Activated CD8-positive, alpha-beta memory T cell treated with anti-CD3 and anti-CD28 coated beads for 24 hours (primary cell): ENCODE results near the gene KLHL17.
A peak's percentile ranks its signal among the peaks of the same experiment; 100 is the strongest.
"Not testable (repeated sequence)": the region's sequence is repeated elsewhere in the genome, so short reads cannot be mapped to it uniquely, and the experiment has no call there.

Experiments
- DNase-seq: peaks from one replicate; pipeline ENCODE4 v3.0.0-alpha.2; 2020

The KLHL17 gene

DNA sequence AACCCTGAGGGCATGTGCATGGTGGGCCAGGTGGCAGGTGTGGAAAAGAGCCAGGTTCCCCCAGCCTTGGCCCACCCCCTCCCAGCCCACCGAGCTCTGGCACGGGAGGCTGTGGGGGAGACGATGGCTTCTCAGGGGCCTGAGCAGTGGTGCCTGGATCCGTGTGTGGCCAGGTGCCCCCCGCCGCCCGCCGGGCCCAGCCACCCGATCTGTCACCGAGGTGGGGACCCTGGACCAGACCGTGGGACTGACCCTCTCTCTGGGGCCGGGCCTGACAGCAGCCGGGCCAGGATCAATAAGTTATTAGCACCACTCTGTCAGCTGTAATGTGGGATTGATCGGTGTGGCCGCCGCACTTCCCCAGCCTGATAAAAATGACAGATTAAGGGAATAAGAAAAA is 22.9 kb upstream of the KLHL17 start:
- DNase-seq, result no peak

DNA sequence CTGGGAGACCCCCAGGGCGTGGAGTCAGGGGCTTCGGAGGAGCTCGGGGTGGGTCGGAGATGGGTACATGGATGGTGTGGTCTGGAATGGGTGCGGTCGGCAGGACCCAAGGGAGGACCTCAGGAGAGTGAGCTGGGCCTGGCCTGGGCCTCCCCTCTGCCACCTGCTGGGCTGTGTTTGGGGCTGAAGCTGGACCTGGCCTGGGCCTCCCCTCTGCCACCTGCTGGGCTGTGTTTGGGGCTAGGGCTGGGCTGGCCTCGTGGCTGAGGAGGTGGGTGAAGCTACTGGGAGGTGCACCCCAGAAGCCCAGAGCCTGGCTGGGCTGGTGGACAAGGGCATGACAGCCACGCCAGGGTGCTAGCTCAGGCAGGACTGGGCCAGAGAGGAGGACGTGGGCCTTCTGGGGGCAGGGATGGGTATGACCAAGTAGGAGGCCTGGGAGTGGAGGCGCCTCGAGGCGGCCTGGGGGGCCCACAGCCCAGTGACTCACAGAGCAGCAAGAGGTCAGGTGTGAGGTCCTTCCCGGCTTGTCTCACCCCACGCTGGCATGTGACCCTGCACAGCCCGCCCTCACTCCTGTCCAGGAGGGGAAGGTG is 22.2 kb upstream of the KLHL17 start:
- no peak for DNase-seq

DNA sequence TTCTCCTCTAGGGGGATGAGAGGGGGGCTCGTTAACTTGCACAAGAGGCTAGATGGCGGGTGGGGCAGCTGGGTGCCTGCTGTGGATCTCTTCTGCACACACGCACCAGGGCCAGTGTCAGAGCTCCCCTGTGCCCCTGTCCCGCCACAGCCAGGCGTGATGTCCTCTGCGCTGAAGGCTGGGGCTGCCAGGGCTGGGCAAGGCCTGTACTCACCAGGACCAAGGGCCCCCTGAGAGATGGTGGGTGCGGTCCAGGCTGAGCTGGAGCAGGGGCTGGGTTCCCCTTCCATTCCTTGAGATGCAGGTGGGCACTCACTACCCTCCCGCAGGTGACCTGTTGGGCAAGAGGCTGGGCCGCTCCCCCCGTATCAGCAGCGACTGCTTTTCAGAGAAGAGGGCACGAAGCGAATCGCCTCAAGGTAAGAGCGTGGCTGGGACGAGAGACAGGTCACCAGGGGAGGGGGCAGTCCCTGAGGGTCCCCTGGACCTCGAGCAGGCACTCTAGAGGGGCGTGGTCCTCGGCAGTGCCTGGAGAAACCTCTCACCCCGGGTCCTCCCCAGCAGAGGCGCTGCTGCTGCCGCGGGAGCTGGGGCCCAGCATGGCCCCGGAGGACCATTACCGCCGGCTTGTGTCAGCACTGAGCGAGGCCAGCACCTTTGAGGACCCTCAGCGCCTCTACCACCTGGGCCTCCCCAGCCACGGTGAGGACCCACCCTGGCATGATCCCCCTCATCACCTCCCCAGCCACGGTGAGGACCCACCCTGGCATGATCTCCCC is 21.5 kb upstream of the KLHL17 start:
- DNase-seq, result no peak

DNA sequence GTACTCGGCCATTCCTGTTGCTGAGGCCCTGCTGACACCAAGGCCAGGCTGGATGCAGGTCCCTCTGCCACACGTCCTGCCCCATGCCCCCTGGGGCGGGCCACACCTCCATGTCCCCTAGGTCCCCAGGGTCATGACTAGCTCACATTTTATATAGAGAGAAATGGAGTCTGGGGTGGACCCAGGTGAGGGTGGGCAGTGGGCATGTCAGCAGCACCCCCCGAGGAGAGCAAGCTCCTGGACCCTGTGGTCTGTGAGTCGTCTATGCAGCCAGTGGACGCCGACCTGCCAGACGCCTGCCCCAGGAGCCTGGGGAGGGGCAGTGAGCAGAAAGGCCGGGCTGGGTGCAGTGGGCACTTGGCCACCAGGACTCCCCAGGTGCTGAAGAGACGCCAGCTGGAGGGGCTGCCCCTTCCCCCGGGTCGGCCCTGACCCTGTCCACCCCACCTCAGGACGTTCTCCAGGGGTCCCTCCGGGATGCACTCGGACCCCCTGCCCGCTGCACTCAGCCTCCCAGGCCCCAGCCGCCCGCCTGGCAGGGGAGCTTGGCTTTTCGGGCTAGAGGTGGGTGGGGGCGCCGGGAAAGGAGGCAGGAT is 20.8 kb upstream of the KLHL17 start:
- no peak for DNase-seq

DNA sequence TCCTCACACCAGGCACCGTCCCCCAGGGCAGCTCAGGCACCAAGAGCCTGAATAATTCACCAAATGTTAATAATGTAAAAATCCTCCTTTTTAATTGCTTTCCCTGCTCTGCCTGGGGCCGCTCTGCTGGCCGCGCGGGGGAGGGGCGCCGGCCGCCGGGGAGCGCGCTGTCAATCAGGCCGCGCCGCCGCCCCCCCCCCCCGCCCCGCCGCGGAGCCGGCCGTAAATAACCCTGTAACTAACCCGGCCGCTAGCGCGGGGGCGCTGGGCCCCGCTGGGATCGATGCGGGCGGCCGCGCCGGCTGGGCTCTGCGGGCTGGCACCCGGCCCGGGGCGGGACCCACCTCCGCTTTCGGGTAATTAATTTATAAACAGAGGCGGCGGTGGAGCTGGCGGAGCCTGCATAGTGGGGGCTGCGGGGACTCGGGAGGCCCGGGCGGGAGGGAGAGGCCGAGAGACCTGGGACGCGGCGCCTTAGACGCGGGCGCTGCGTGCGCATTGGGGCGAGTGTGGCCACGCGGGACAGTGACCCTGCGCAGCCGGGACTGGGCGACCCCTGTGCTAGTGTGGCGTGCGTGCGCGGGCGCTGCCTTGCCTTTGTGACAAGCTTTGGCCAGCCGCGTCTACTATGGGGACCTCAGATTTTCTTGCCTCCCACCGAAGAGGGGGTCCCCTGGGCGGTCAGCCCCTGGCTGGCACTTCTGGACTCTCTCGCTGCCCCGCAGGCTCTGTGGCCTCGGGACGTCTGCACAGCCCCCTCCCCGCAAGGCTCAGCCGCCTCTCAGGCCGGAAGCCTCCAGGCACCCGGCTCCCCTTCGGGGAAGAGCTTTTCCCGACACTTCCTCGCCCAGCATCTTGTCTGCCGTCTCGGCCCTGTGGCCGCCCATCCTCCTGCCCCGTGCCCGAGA is 20.0 kb upstream of the KLHL17 start:
- peak; percentile 73 for DNase-seq

DNA sequence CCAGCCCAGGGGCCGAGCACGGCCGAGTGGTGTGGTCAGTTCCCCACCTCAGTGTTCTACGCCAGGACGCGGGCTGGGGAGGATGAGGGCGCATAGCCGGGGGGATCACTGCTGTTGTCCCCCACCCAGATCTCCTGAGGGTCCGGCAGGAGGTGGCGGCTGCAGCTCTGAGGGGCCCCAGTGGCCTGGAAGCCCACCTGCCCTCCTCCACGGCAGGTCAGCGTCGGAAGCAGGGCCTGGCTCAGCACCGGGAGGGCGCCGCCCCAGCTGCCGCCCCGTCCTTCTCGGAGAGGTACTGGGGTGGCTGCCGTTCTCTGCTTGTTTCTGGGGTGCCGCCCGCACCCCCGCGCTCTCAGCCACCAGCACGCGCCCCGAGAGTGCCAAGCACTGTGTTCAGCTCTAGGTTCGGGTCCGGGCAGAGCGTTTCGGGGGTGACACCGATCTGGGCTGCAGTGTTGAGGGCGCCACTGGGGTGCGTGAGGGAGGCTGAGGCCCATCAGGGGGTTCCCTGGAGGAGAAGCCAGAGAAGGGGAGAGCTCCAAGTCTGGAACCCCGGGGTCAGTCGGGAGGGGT is 19.3 kb upstream of the KLHL17 start:
- no peak for DNase-seq

DNA sequence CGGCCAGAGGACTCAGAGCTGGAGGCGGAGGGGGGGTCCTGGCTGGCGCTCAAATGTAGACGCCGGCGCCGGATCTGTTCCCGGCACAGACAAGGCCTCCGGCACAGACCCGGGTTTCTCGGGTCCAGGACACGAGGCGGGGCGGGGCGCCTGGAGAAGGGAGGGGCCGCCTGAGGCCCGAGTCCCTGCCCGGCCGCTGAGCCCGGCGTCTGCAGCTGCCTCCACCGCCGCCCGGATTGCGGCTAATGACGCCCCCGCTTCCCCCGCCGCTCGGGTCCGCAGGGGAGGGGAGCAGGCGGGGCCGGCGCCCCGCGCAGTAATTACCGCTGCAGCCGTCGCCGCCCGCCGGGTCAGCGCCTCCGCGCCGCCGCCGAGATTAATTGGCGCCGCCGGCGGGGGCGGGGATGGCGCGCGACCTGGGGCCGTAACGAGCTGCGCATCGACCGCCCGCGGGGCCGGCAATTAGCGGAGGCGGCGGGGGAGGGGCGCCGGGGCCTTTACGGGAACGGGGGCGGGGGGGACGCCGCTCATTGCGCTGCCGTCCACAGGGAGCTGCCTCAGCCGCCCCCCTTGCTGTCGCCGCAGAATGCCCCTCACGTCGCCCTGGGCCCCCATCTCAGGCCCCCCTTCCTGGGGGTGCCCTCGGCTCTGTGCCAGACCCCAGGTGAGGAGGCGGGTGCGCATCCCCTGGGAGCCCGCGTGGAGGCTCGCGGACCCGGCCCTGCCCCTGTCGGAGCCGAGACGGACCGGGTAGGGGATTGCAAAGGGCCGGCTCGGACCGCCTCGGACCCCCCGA is 18.6 kb upstream of the KLHL17 start:
- no peak for DNase-seq

DNA sequence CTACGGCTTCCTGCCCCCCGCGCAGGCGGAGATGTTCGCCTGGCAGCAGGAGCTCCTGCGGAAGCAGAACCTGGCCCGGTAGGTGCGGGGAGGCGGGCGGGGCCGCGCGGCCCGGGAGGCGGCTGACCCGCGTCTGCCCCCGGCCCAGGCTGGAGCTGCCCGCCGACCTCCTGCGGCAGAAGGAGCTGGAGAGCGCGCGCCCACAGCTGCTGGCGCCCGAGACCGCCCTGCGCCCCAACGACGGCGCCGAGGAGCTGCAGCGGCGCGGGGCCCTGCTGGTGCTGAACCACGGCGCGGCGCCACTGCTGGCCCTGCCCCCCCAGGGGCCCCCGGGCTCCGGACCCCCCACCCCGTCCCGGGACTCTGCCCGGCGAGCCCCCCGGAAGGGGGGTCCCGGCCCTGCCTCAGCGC is 18.0 kb upstream of the KLHL17 start:
- DNase-seq, result no peak

DNA sequence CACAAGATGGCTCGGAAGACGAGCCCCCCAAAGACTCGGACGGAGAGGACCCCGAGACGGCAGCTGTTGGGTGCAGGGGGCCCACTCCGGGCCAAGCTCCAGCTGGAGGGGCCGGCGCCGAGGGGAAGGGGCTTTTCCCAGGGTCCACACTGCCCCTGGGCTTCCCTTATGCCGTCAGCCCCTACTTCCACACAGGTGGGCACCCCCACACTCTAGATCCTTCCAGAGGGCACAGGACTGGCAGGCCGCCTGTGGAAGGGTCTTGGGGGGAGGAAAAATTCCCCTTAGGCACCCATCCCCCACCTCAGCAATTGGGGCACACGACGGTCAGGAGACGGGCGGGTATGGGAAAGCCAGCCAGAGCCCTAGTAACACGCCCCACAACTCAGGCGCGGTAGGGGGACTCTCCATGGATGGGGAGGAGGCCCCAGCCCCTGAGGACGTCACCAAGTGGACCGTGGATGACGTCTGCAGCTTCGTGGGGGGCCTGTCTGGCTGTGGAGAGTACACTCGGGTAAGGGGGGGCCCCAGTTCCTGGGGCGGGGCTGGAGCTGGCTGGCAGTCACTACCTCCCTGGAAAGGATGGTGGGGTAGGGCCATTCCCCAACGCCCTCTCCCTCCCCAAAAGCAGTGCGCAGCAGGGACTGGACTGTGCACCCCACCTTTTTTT is 17.4 kb upstream of the KLHL17 start:
- no peak for DNase-seq

DNA sequence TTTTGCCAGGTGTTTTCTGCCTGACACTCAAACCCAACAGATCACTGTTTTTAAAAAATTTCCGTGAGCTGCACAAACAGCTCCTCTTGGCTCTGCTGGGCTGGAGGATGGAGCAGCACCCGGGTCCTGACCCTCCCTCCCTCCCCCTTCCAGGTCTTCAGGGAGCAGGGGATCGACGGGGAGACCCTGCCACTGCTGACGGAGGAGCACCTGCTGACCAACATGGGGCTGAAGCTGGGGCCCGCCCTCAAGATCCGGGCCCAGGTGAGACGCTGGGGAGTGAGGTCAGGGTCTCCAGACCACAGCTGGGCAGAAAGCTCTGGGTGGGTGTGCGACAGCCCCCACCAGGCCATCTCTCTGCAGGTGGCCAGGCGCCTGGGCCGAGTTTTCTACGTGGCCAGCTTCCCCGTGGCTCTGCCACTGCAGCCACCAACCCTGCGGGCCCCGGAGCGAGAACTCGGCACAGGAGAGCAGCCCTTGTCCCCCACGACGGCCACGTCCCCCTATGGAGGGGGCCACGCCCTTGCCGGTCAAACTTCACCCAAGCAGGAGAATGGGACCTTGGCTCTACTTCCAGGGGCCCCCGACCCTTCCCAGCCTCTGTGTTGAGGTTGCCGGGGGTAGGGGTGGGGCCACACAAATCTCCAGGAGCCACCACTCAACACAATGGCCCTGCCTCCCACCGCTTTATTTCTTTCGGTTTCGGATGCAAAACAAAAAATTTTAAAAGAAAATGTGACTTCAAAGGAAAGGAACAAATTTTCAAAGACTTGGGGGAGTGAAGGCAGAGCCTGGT is 16.6 kb upstream of the KLHL17 start:
- no peak for DNase-seq

DNA sequence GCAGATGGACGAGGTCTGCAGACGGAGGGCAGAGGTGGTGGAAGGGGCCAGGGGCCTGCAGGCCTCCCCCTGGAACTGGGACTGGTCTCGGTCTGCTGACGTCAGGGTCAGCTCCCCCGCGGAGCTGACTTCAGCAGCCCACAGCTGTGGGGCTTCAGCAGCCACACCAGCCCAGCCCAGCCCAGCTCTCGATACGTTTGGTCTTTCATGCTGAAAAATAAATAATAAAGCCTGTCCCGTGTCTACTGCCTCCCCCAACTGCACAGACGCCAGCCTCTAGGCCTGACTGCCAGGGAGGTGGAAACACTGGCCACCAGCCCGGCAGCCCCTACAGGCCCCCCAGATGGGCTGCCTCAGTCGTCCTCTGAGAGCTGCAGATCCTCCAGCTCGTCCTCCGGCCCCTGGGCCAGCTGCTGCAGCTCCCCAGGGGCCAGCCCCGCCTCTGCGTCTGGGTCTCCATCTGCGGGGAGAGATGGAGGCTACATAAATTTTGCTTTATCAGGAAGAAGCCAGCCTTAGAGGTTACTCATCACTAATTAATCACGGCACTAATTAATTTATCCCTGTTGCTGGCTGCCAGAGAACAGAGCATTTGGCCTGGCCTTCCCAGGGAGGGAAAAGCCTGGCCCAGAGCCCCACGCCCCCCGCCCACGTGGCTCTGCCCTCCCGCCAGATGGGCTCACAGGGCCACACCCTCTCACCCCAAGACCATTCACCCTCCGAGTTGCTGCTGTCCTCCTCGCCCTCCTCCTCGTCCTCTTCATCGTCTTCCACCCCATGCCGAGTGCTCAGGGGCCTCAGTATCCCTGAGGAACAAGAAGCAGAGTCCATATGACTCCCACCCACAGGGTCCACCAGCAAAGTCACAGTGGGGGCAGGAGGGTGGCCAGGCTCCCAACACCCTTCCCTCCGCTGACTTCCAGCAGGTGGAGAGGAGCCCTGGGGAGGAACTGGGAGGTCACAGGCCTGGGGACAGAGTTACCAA is 15.8 kb upstream of the KLHL17 start:
- no peak for DNase-seq

DNA sequence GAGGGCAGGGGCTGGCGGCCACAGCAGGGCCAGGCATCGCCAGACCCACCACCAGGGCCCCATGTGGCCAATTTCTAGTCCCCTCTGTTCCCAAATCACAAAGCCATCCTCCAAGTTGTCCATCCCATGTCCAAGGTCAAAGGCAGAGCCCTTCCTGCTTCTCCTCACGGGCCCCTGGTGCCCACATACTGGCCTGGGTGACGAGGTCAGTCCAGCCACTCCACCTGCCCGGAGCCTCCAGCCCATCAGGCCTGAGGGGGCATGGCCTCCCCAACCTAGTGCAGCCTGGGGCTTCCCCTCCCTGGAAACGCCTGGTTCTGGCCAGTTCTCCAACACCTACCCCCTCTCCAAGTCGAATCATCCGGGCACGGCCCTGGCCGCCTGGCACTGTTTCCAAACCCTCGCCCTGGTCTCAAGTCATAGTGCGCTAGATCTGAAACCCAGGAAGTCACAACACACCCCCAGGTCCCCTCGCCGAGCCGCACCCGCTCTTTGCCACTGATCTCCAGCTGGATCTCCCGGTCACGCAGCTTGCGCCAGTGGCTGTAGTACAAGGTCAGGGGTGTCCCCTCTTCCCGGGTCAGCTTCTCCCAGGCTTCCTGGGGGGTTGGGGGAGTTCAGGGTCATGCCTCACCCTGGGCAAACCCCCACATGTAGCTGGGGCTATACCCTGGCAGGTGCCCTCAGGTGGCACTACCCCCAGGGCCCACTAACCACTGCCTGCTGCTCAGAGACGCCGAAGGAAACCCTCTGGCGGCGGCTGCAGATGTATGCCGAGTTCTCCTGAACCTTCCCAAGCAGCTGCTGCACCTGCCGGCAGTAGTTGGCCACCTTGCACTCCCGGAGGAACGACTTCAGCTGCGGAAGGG is 14.5 kb upstream of the KLHL17 start:
- no peak for DNase-seq

DNA sequence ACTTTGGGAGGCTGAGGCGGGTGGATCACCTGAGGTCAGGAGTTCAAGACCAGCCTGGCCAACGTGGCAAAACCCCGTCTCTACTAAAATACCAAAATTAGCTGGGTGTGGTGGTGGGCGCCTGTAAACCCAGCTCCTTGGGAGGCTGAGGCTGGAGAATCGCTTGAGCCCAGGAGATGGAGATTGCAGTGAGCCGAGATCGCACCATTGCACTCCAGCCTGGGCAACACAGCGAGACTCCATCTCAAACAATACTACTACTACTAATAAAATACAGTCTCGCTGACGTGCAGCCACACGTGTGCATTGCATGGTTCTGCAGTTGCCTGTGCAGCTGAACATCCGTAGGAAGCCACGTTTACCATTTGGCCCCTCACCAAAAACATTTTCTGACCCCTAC is 13.6 kb upstream of the KLHL17 start:
- DNase-seq, result not testable (repeated sequence)

DNA sequence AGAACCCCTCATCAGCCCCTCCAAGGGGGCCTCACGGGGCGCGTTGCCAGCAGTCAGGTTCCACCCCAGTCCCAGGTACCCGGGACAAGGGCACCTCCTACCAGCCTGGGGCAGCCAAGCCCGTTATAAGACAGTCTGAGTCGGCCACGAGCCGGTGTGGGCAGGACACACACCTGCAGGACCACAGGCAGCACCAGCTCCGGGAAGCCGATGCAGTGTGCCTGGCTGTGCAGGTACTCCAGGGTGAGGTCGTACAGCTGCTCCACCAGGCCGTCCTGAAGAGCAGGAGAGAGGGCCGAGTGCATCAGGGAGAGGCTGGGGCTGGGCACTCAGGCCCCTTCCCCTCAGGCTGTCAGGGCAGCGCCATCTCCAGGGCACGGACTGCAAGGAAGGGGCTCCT is 12.4 kb upstream of the KLHL17 start:
- no peak for DNase-seq

DNA sequence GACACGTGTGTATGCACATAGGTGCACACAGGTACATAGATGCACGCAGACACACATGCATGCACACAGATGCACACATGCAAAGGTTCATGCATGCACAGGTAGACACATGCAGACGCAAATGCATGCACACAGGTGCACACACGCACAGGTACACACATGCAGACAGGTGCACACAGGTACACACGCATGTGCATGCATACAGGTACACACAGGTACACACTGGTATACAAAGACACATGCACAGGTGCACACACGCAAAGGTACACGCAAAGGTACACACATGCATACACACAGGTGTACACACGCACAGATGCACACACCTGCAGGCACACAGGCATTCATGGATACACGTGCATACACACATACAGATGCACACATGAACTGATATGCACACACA is 10.1 kb upstream of the KLHL17 start:
- no peak for DNase-seq

DNA sequence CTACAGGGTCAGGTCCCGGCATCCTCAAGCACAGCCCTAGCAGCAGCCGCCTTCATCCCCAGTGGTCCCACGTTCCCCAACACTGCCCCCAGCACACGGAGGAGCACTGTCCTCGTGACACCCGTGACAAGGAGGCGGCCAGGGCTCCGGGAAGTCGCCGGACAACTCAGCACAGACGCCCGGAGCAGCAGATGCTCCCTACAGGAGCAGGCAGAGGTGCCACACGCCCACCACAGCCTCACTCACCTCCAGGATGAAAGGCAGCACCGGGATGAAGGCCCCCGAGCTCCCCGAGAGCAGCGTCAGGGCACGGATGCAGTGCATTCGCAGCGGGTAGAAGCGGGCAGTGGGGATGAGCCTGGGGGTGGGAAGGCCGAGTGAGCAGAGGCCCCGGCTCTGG is 9.5 kb upstream of the KLHL17 start:
- no peak for DNase-seq

DNA sequence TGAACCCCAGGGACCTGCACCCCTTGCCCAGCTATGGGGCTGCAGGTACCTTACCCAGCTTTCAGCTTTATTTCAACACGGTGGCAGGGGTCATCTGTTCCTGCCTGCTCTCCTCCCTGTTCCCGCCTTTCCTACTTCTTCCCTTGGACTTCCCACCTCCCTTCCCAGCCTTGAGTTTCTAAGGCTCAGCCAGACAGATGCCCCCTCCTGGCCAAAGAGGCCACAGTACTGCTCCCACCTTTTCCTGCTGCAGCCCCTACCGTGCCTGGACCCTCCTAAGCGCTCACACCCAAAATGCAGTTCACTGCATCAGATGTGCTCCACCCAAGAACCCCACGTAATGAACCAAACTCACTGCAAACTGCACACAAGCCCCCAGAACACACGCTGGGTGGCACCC is 9.0 kb upstream of the KLHL17 start:
- no peak for DNase-seq

DNA sequence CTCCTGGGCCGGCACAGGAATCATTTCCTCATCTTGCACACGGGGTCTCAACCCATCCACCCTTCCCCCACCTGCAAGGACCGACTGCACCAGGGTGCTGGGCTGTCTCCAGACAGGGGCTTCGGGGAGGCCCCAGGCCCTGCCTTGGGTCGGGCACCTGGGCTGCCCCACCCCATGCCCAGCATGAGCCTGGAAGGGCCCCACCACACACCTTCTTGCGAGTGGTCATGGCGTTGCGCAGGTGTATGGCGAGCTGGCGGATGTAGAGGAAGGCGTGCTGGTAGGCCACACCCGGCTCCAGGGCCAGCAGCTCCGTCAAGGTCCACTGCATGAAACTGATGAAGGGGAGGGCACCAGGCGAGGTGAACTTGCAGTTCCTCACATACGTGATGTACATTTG is 8.2 kb upstream of the KLHL17 start:
- no peak for DNase-seq
